Spinal cord (tissue), 10 donors: ENCODE data around the gene RAC2. TPM values are rescaled to one million over a fixed set of nuclear protein-coding genes. Genes with fewer than 3 reads are reported as not detected.
A peak's percentile ranks its signal among the peaks of the same experiment; 100 is the strongest.

Experiments
- DNase-seq, 6 donors: peaks; one replicate each; pipeline versions ENCODE4 v3.0.0 to v3.0.0-alpha.2; 2013 to 2015; ENCODE audit warnings: low spot score in 6 of 6, low read depth in 4 of 6
- H3K27ac ChIP-seq: one replicate; pipeline ENCODE4 v1.5.1; 2013; ENCODE audit warnings: low read depth, low read length, control low read depth
- H3K27me3 ChIP-seq: one replicate; pipeline ENCODE4 v1.6.1; 2013; ENCODE audit warnings: low read length; ENCODE audit not compliant: control insufficient read depth, insufficient read depth
- H3K36me3 ChIP-seq: one replicate; pipeline ENCODE4 v1.6.1; 2013; ENCODE audit warnings: low read length; ENCODE audit not compliant: control insufficient read depth, insufficient read depth
- H3K4me1 ChIP-seq: one replicate; pipeline ENCODE4 v1.6.1; 2013; ENCODE audit warnings: low read length; ENCODE audit not compliant: control insufficient read depth, insufficient read depth
- H3K4me3 ChIP-seq: one replicate; pipeline ENCODE4 v1.5.1; 2013; ENCODE audit warnings: low read depth, low read length, control low read depth
- H3K9me3 ChIP-seq: one replicate; pipeline ENCODE4 v1.6.1; 2013; ENCODE audit warnings: low read length; ENCODE audit not compliant: control insufficient read depth, insufficient read depth
- WGBS: methylation state at CpG from one replicate; pipeline ENCODE4 v1.1.5; 2013; ENCODE audit warnings: missing lambda C conversion rate; ENCODE audit not compliant: insufficient coverage; 5-methylcytosine and 5-hydroxymethylcytosine counted together
- polyA plus RNA-seq, 2 donors: library from polyadenylated mRNA; unstranded; fragments of 120-200 nt; gene quantifications; one replicate each; pipeline ENCODE4 v1.2.1, GENCODE V29; 2013; ENCODE audit not compliant: insufficient read length in 2 of 2
- total RNA-seq, 2 donors: library from RNA; depleted of rRNA in 1 of 2; stranded (reverse); fragments of 120-200 nt in 1 of 2; fragments of >200 nt in 1 of 2; gene quantifications; one replicate each; pipeline versions ENCODE4 v1.2.3 to v1.2.4, GENCODE V29; 2013 to 2014
- donor health status: healthy.

The RAC2 gene
- total and polyA plus RNA-seq, 4 donors, result 2.1 to 4.8 (median 2.7) TPM

DNA sequence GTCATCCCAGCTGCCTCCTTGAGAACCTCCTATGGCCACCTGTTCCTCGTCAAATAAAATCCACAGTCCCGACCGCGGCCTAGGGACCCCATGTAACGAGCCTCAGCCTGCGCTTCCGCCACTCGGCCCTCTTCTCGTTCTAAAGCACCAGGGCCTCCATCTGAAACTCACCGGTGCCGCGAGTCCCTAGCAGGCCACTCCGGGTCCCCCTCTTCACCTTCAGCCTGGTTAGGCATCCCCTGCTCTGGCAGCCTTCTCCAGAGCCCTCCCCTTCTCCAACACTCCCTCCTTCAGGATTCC, 29.4 kb downstream of the RAC2 start:
- no peaks in the 10 kb centered on the region for H3K9me3 ChIP-seq
- WGBS, result 77% methylated on average over 13 of the region's 13 CpGs
- H3K27ac ChIP-seq, result no peak overlapping the region
- H3K4me3 ChIP-seq, result no peak overlapping the region
- H3K36me3 ChIP-seq, result no peaks in the 10 kb centered on the region
- no peak for DNase-seq
- peaks cover 3% of the 10 kb centered on the region for H3K27me3 ChIP-seq
- peaks cover 18% of the 10 kb centered on the region for H3K4me1 ChIP-seq

DNA sequence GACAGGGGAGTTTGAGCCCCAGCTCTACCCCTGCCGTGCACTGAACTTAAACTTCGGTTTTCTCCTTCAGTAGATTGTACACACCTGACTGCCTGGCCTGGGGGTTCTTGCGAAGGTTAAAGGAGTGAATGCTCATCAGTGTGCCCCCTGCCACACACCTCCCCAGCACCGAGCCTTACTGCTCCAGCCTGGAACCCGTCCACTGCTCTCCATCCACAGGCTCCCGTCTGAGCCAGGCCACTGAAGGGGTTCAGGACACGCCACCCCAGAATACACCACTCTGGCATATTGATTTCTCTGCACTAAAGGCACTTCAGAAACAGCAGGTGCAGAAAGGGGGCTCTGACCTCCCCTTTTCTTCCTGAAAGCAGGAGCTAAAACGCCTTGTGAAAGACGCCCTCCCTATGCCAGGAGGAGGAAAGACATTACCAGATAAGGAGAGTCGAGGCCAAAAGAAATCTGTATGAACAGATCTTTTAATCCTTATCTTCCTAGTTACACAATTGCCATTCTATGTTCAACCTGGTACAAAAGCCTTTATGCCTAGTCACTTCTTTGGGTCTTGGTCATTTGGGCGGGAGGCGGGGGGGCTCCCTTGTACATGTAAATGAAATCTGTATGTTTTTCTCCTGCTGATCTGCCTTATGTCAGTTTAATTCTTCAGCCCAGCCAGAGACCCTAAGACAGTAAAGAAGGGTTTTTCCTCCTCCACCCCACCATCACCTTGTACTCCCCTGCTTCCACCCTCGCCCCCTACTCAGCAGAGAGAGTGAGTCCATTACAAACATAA, 29.9 kb downstream of the RAC2 start:
- Histone ChIP-seq H3K4me1 (peaks cover 18% of the 10 kb centered on the region), H3K36me3 (no peaks in the 10 kb centered on the region), H3K4me3 (no peak overlapping the region), H3K27me3 (peaks cover 3% of the 10 kb centered on the region), H3K27ac (no peak overlapping the region), H3K9me3 (no peaks in the 10 kb centered on the region)
- 82% methylated on average over 8 of the region's 13 CpGs for WGBS
- DNase-seq, result no peak

DNA sequence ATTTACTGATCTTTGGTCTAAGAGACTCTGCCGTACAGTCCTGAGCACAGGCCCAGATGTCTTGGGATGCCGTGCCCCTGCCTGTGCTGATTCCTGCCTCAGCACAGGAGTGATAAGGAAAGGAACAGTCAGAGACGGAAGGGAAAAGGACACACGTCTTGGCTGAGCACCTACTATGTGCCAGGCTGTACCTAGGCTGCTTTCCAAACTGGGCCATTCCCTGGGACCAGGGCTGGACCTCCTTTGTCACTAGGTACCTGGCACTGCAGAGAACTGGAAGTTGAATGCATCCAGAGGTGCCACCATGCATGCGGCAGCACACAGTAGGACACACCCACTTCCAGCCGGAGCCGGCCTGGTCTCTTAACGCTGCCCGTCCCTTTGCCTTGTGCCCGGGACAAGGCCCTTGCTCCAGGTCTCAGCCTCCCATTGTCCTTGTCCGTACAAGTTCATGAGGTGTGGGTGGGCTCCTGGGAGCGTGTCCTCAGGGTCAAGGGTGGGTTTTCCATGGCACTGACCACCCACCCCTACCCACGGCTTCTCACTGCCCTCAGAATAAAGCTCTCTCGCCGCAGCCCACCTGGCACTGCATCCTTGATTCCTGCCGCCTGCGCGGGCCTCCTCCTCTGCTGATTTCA, 30.7 kb downstream of the RAC2 start:
- H3K27ac ChIP-seq, result no peak overlapping the region
- 88% methylated on average over 9 of the region's 18 CpGs for WGBS
- DNase-seq, result no peak
- peaks cover 18% of the 10 kb centered on the region for H3K4me1 ChIP-seq
- no peaks in the 10 kb centered on the region for H3K9me3 ChIP-seq
- no peaks in the 10 kb centered on the region for H3K36me3 ChIP-seq
- H3K4me3 ChIP-seq, result no peak overlapping the region
- H3K27me3 ChIP-seq, result peaks cover 3% of the 10 kb centered on the region

DNA sequence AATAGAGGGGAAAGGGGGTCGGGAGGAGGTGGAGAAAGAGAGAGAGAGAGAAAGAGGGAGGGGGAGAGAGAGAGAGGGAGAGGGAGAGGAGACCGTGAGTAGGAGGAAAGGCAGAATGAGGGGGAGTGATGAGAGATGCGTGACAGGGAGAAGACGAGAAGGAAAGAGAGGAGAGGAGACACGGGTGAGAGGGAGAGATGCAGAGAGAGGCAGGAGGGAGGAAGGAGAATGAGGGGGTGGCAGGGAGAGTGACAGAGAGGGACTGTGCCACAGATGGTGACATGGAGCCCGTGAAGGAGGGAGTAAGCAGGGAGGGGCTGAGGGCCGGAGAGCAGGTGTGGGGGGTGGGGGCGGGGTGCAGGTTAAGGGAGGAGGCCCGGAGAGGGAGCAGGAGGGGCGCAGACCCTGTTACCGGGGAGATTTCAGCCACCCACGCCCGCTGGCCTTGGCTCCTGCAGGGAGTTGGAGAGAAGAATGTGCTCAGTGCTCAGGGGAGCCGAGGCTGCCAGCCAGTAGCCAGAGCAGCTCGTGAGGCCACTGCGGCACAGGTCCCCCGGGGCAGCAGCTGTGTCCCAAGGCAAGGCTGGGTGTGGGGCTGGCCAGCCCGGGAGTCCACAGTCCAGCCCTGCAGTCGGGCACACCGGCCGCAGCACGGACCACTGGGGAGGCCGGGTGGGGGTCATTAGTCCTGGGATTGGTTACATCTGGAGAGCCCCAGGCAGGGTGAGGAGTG, 31.7 kb downstream of the RAC2 start, which contains the start of gene SSTR3:
SSTR3 (minus strand) TSS at position 304 of the 733 bp plus-strand sequence. CDS start 4,674 bp downstream, outside the sequence.
- 8% methylated on average over 23 of the region's 23 CpGs for WGBS
- no peak within 1 kb of the TSS for H3K27ac ChIP-seq

DNA sequence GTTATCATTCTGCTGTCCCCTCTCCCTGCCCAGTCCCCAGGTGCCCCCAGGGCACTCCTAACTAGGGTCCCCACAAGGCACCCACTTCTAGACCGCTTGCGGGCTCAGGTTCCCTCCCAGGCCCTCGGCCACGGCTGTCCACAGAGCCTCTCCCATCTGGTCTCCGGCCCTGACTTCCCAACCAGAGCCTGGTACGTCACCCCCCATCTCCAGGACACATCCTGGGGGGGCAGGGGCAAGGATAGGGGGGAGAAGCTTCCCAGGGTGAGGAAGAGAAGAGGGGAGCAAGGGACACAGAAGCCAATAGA, 32.2 kb downstream of the RAC2 start:
- no peak overlapping the region for H3K4me3 ChIP-seq
- WGBS, result no CpG with 5 or more reads among the region's 6 CpGs
- DNase-seq, result no peak
- H3K4me1 ChIP-seq, result peaks cover 18% of the 10 kb centered on the region
- H3K9me3 ChIP-seq, result no peaks in the 10 kb centered on the region
- peaks cover 3% of the 10 kb centered on the region for H3K27me3 ChIP-seq
- H3K27ac ChIP-seq, result no peak overlapping the region
- H3K36me3 ChIP-seq, result peaks cover 2% of the 10 kb centered on the region

More for the DNA sequence above, 31.7 kb downstream of the RAC2 start, which contains the start of gene SSTR3:
- Histone ChIP-seq H3K36me3 (no peaks in the 10 kb centered on the region), H3K4me3 (no peak within 1 kb of the TSS), H3K9me3 (no peaks in the 10 kb centered on the region), H3K4me1 (peaks cover 18% of the 10 kb centered on the region), H3K27me3 (peaks cover 3% of the 10 kb centered on the region)
- peak in 2 of 6 donors; percentile 24 to 38 for DNase-seq

DNA sequence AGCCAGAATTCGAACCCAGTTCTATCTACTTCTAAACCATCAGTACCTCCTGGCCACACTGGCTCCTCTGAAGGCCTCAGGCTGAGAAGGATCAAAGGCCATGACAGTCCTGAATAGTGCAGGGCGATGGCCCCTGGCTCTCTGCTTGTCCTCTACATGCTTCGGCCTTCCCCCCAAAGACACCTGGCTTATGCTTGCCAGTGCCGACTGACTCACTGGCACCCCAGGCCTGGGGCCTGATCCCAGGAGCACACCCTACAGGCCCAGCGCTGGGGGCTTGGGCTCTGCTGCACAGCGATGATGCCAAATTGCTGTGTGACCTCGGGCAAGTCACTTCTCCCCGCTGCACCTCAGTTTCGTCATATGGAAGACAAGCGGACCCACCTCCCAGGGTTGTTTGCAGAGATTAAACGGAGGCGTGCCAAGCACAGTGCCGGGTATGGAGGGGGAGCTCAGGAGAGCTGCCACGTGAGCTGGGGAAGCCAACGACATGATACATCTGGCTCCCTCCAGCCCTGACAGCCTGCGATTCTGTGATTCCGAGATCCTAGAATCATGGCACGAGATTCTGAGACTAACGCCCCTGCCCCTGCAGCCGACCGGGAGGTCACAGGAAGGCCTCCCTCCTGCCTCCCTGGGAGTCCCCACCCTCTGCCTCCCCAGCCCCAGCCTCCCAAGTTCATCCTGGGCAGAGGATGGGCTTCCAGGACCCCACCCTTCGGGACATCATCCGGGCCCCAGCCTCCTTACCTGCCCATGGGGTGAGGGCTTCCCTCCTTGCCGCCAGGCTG, 32.8 kb downstream of the RAC2 start:
- H3K27me3 ChIP-seq, result peaks cover 3% of the 10 kb centered on the region
- no peak for DNase-seq
- no peak overlapping the region for H3K27ac ChIP-seq
- no peak overlapping the region for H3K4me3 ChIP-seq
- no peaks in the 10 kb centered on the region for H3K9me3 ChIP-seq
- WGBS, result 87% methylated on average over 22 of the region's 24 CpGs
- peaks cover 18% of the 10 kb centered on the region for H3K4me1 ChIP-seq
- H3K36me3 ChIP-seq, result peaks cover 7% of the 10 kb centered on the region

DNA sequence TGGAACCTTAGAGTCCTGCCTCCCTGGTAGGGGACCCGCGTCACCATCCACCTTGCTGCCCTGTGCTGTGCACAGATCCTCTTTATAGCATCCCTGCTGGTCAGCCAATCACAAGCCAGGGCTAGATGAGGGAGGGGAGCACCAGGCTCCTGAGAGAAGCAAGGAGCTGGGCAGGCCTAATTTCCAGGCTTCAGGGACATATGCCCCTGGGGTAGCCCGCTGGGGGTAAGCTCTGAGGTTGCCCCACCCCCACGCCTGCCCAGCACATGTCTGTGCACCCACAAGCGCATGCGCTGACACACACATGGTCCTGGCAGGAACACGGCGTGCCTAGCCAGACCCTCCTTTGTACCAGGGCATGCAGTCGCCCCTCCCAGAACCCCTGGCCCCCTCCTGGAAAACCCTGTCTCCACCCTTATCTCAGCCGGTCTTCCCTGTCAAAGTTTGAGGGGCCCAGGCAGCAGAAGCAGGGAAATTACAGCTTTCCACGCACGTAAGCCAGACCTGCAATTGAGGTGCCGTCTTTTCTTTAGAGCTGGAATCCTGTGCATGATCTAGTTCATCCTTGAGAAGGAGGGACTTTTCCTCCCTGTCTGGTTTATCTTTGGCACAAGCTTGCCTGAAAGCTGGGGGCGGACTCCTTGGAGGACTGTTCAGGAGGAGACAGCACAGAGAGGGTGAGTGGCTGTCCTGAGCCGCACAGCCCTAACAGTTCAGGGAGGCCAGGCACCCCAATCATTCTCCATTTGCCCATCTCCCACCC, 33.8 kb downstream of the RAC2 start:
- WGBS, result 73% methylated on average over 15 of the region's 15 CpGs
- peak in 1 of 6 donors; percentile 8 for DNase-seq
- Histone ChIP-seq H3K27me3 (peaks cover 3% of the 10 kb centered on the region), H3K27ac (no peak overlapping the region), H3K9me3 (no peaks in the 10 kb centered on the region), H3K4me1 (peaks cover 18% of the 10 kb centered on the region), H3K36me3 (peaks cover 7% of the 10 kb centered on the region), H3K4me3 (no peak overlapping the region)

DNA sequence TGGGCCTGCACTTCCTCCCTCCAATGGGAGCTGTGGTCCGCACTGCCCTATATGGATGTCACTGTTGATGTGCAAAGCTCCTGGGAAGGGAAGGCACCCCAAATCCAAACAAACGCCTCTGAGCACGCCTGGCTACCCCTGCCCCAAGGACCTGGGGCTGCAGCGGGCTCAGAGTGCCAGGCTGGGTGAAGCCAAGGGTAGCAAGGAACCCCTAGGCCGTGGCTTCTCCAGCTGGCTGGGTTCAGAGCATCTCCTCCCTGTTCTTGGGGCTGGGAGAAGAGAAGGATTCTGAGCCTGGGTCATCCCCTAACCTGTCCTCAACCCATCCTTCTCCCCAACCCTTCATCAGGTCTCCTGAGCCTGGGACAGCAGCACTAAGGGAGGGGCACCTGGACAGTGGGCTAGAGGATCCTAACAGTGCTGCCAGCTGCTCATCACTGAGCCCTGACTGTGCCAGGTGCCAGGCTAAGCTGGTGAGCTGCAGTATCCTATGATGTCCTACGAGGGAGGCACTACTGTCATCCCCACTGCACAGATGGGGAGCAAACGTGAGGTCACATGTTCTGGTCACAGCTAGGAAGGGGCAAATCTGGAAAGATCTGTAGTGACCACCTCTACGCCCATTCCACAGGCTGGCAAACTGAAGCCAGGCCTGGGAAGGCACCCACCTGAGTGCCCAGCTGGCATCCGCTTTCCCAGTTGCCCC, 34.8 kb downstream of the RAC2 start:
- 79% methylated on average over 7 of the region's 9 CpGs for WGBS
- Histone ChIP-seq H3K9me3 (no peaks in the 10 kb centered on the region), H3K4me1 (peaks cover 18% of the 10 kb centered on the region), H3K27me3 (peaks cover 3% of the 10 kb centered on the region), H3K4me3 (no peak overlapping the region), H3K36me3 (peaks cover 7% of the 10 kb centered on the region), H3K27ac (no peak overlapping the region)
- no peak for DNase-seq
